ENCODE measurements around the gene C10orf120. TPM values are rescaled to one million over a fixed set of nuclear protein-coding genes. Genes with fewer than 3 reads are reported as not detected.

Gene C10orf120
- total RNA-seq, 2 experiments from 2014 or later, result not detected

DNA sequence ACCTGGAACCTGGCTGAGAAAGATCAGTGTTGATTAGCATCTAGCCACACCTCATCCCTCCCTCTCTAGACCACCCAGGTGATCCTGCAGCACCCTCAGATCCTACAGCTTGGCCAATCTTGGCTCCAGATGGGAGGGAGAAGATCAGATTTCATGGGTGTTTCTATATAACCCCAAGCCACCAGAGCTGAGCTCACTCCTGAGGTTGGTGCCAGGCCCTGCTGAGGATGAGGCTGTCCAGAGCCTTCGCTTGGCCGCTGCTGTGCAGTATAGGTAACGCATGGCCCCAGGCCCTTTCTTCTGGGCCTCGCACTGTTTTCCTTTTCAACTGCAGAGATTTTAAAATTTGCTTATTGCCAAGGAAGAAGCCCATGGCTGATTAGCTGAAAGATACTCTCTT is 27.0 kb downstream of the C10orf120 start:
- ChIA-PET POLR2A (no interaction called here), CTCF (ENCODE audit: unreplicated experiment) (no interaction called here)
- TF ChIP-seq, protein P1, sequence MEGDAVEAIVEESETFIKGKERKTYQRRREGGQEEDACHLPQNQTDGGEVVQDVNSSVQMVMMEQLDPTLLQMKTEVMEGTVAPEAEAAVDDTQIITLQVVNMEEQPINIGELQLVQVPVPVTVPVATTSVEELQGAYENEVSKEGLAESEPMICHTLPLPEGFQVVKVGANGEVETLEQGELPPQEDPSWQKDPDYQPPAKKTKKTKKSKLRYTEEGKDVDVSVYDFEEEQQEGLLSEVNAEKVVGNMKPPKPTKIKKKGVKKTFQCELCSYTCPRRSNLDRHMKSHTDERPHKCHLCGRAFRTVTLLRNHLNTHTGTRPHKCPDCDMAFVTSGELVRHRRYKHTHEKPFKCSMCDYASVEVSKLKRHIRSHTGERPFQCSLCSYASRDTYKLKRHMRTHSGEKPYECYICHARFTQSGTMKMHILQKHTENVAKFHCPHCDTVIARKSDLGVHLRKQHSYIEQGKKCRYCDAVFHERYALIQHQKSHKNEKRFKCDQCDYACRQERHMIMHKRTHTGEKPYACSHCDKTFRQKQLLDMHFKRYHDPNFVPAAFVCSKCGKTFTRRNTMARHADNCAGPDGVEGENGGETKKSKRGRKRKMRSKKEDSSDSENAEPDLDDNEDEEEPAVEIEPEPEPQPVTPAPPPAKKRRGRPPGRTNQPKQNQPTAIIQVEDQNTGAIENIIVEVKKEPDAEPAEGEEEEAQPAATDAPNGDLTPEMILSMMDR (conservative IDR thresholded peaks at IDR 0.05; ENCODE audit: low read length), result no peak
- TF ChIP-seq EZH2phosphoT487 (IDR thresholded peaks at IDR 0.05; ENCODE audit: borderline replicate concordance, low read depth, low read length), result no peak
- no peak overlapping the region for H3K4me2 ChIP-seq (ENCODE audit: low read length)
- no peak overlapping the region for H3K4me3 ChIP-seq (ENCODE audit: low read depth, low read length, poor library complexity, severe bottlenecking)
- H3K9me2 ChIP-seq (ENCODE audit: insufficient read depth, low read length), result no peaks in the 10 kb centered on the region
- intact Hi-C loops (cut with micrococcal nuclease; ENCODE audit: unreplicated experiment), result no loop called here
- no peaks in the 10 kb centered on the region for H3K36me3 ChIP-seq (ENCODE audit: insufficient read depth, low read length)
- no peaks in the 10 kb centered on the region for H4K20me1 ChIP-seq (ENCODE audit: insufficient read depth, low read length)
- DNase-seq (ENCODE audit: low spot score), result no peak
- H2AFZ ChIP-seq (ENCODE audit: low read length), result no peak overlapping the region
- no peaks in the 10 kb centered on the region for H3K4me1 ChIP-seq (ENCODE audit: insufficient read depth, low read length, poor library complexity, severe bottlenecking)
- BruUV-seq (replicated peaks), result no TSS peak
- H3K9me3 ChIP-seq (ENCODE audit: low read length), result no peaks in the 10 kb centered on the region
- no peak overlapping the region for H3K27ac ChIP-seq (ENCODE audit: low read depth, low read length, poor library complexity, severe bottlenecking)
- H3K79me2 ChIP-seq (ENCODE audit: insufficient read depth, low read depth, low read length), result no peaks in the 10 kb centered on the region

DNA sequence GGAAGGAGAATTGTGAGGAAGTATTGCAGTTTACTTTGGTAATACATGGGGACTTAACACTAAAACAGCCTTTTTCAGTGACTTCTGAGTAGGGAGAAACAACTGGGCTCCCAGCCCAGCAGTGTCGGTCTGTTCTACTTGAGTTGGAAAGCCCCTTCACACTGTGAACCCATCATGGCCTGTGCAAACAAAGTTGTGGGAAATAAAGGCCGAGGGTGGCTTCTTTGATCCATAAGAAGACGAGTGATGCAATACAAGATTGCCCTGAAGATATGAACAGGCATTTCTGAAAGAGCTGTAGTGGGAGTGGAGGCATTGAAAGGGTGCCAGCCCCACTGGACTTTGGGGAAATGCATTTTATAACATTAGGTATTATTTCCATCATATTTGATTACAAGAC is 28.3 kb downstream of the C10orf120 start:
- ChIA-PET CTCF (ENCODE audit: unreplicated experiment) (no interaction called here), POLR2A (no interaction called here)
- DNase-seq (ENCODE audit: low spot score), result no peak
- no peak overlapping the region for H3K4me3 ChIP-seq (ENCODE audit: low read depth, low read length, poor library complexity, severe bottlenecking)
- H3K36me3 ChIP-seq (ENCODE audit: insufficient read depth, low read length), result no peaks in the 10 kb centered on the region
- H3K4me1 ChIP-seq (ENCODE audit: insufficient read depth, low read length, poor library complexity, severe bottlenecking), result no peaks in the 10 kb centered on the region
- H2AFZ ChIP-seq (ENCODE audit: low read length), result no peak overlapping the region
- no peak overlapping the region for H3K4me2 ChIP-seq (ENCODE audit: low read length)
- H3K27ac ChIP-seq (ENCODE audit: low read depth, low read length, poor library complexity, severe bottlenecking), result no peak overlapping the region
- H3K79me2 ChIP-seq (ENCODE audit: insufficient read depth, low read depth, low read length), result no peaks in the 10 kb centered on the region
- no TSS peak for BruUV-seq (replicated peaks)
- no peak for TF ChIP-seq EZH2phosphoT487 (IDR thresholded peaks at IDR 0.05; ENCODE audit: borderline replicate concordance, low read depth, low read length)
- TF ChIP-seq, protein P1 (conservative IDR thresholded peaks at IDR 0.05; ENCODE audit: low read length), result no peak
- intact Hi-C loops (cut with micrococcal nuclease; ENCODE audit: unreplicated experiment), result no loop called here
- no peaks in the 10 kb centered on the region for H3K9me3 ChIP-seq (ENCODE audit: low read length)
- H4K20me1 ChIP-seq (ENCODE audit: insufficient read depth, low read length), result no peaks in the 10 kb centered on the region
- no peaks in the 10 kb centered on the region for H3K9me2 ChIP-seq (ENCODE audit: insufficient read depth, low read length)

DNA sequence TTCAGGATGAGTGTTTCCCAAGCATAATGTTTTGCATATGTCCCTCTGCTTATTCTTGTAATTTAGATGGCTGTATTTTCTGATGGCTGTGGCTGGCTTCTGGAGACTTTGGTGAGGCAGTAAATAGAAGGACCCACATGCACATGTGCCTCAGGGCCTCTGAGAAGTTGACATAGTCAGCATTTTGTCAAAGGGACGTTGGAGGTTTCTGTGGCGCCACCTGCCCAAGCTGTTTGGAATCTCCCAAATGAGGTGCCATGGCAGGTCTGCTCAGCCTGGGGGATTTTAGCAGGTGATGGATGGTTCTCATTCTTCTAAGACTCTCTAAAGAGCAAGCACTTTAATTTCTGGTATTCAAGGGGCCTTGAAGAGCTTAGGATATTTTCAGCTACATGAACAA is 29.8 kb downstream of the C10orf120 start:
- Histone ChIP-seq H3K4me3 (ENCODE audit: low read depth, low read length, poor library complexity, severe bottlenecking) (no peak overlapping the region), H3K4me1 (ENCODE audit: insufficient read depth, low read length, poor library complexity, severe bottlenecking) (no peaks in the 10 kb centered on the region), H3K79me2 (ENCODE audit: insufficient read depth, low read depth, low read length) (no peaks in the 10 kb centered on the region), H3K27ac (ENCODE audit: low read depth, low read length, poor library complexity, severe bottlenecking) (no peak overlapping the region), H3K9me2 (ENCODE audit: insufficient read depth, low read length) (no peaks in the 10 kb centered on the region), H3K4me2 (ENCODE audit: low read length) (no peak overlapping the region), H4K20me1 (ENCODE audit: insufficient read depth, low read length) (no peaks in the 10 kb centered on the region), H2AFZ (ENCODE audit: low read length) (no peak overlapping the region), H3K9me3 (ENCODE audit: low read length) (no peaks in the 10 kb centered on the region), H3K36me3 (ENCODE audit: insufficient read depth, low read length) (no peaks in the 10 kb centered on the region)
- no peak for TF ChIP-seq EZH2phosphoT487 (IDR thresholded peaks at IDR 0.05; ENCODE audit: borderline replicate concordance, low read depth, low read length)
- TF ChIP-seq, protein P1 (conservative IDR thresholded peaks at IDR 0.05; ENCODE audit: low read length), result peak; percentile 27; the same call in 1 of the 2 replicates
- no peak for DNase-seq (ENCODE audit: low spot score)
- ChIA-PET CTCF (ENCODE audit: unreplicated experiment) (no interaction called here), POLR2A (no interaction called here)
- no TSS peak for BruUV-seq (replicated peaks)
- intact Hi-C loops (cut with micrococcal nuclease; ENCODE audit: unreplicated experiment), result no loop called here

All from OCI-LY7 (cell line).